Heart left ventricle (tissue), 16 donors: ENCODE measurements around the gene TBC1D7. TPM values are rescaled to one million over a fixed set of nuclear protein-coding genes. Genes with fewer than 3 reads are reported as not detected.

Experiments
- ATAC-seq, 4 donors: fragments of 200-7000 bp; cut with Tn5 transposase; one replicate each; pipeline ENCODE4 v1.9.1; 2020 to 2022; ENCODE audit warnings: moderate library complexity in 4 of 4, mild to moderate bottlenecking in 3 of 4, moderate number of reproducible peaks in 1 of 4
- DNase-seq, 5 donors: peaks; one replicate each; pipeline ENCODE4 v3.0.0-alpha.2; 2020
- H3K27ac ChIP-seq, 12 donors: fragments of 200-600 bp; sonication (generic) in 4 of 12; one replicate each; pipeline versions ENCODE4 v1.5.0 to v1.8.0; 2016 to 2022; ENCODE audit warnings: mild to moderate bottlenecking in 2 of 12
- H3K27me3 ChIP-seq, 9 donors: fragments of 200-600 bp; sonication (generic) in 2 of 9; one replicate each; pipeline versions ENCODE4 v1.5.1 to v1.8.0; 2016 to 2022; ENCODE audit warnings: mild to moderate bottlenecking in 3 of 9
- H3K36me3 ChIP-seq, 9 donors: fragments of 200-600 bp; sonication (generic) in 2 of 9; one replicate each; pipeline versions ENCODE4 v1.5.0 to v1.8.0; 2018 to 2022; ENCODE audit warnings: mild to moderate bottlenecking in 2 of 9
- H3K4me1 ChIP-seq, 12 donors: fragments of 200-600 bp; sonication (generic) in 4 of 12; one replicate each; pipeline versions ENCODE4 v1.5.0 to v1.8.0; 2016 to 2022; ENCODE audit warnings: mild to moderate bottlenecking in 3 of 12
- H3K4me3 ChIP-seq, 12 donors: fragments of 200-600 bp; sonication (generic) in 4 of 12; one replicate each; pipeline versions ENCODE4 v1.5.0 to v1.8.0; 2017 to 2022; ENCODE audit warnings: mild to moderate bottlenecking in 9 of 12, moderate library complexity in 4 of 12
- H3K9me3 ChIP-seq, 12 donors: fragments of 200-600 bp; sonication (generic) in 4 of 12; one replicate each; pipeline versions ENCODE4 v1.5.0 to v1.8.0; 2016 to 2022; ENCODE audit warnings: mild to moderate bottlenecking in 1 of 12
- CTCF ChIP-seq, 12 donors: fragments of 200-600 bp; sonication (generic) in 4 of 12; IDR thresholded peaks; one replicate each; pipeline versions ENCODE4 v1.5.0 to v1.8.0; 2018 to 2022; ENCODE audit warnings: antibody characterized with exemption in 12 of 12, mild to moderate bottlenecking in 5 of 12
- POLR2A ChIP-seq, 2 donors: fragments of 450-650 bp; IDR thresholded peaks; one replicate each; pipeline ENCODE4 v1.6.1; 2017; ENCODE audit warnings: antibody characterized with exemption in 2 of 2, mild to moderate bottlenecking in 2 of 2, moderate library complexity in 2 of 2
- WGBS, 4 donors: extraction: QIAGEN DNeasy Blood & Tissue Kit in 2 of 4; methylation state at CpG; one replicate each; pipeline versions ENCODE4 v1.1.5 to v1.1.7; 2013 to 2018; 5-methylcytosine and 5-hydroxymethylcytosine counted together
- intact Hi-C, 10 donors: fragments of 100-400 bp; cut with DNase I; formaldehyde crosslinking; loops; one replicate each; pipeline versions ENCODE4 v1.11.1 to v1.14.2; 2022
- polyA plus RNA-seq, 2 donors: library from polyadenylated mRNA; stranded (reverse); fragments of 200-250 nt; gene quantifications; one replicate each; pipeline ENCODE4 v1.2.3, GENCODE V29; 2013
- total RNA-seq, 9 donors: library from RNA; depleted of rRNA in 2 of 9; stranded (reverse); fragments of >200 nt in 2 of 9; fragmentation: NEBNext Ultra II Directional in 3 of 9; extraction: Animal tissue kit (Norgen Biotek cat#: 25700) in 3 of 9; gene quantifications; one replicate each; pipeline versions ENCODE4 v1.1.0 to v1.2.4, GENCODE V29; 2016 to 2023
- donor health status: ischemic (EF 13 %, LVEDD 7.1; RV severe dilation, severe dysfunction).
- donor health status: healthy with polysubstance abuse.
- donor health status: DM: no; HTN: yes; CAD: no.
- donor health status: DM: no; HTN: no; CAD: no.
- donor health status: ischemic (EF 25% LVEDD 6.9; RV normal size, moderate dysfunction).
- donor health status: ischemic (EF 25% LVEDD 5.7; RV mildly dilated, moderate dysfunction).
- donor health status: healthy.
- donor health status: DM: yes; HTN: yes; CAD: no.
- donor health status: ischemic (EF 35%, LVEDD 5.7; RV mildly dilated, moderate dysfunction).
- donor health status: nonischemic (EF 11% LVEDD 7.7; RV severe dilation, severe dysfunction).
- donor health status: DM: yes; HTN: yes; CAD: no.
- donor health status: PGD.
- donor health status: ischemic (EF 29% LVEDD 5.4; RV normal size, mild dysfunction).
- donor health status: nonischemic (EF 23%, LVEDD 6.1; RV moderate dilation, normal function).

The TBC1D7 gene
- total and polyA plus RNA-seq, 11 donors, result 17.0 to 31.9 (median 22.9) TPM

GRCh38 chr6:13354331-13355042, 26.1 kb upstream of the TBC1D7 start:
- ATAC-seq (peak in 3 of 4 donors; percentile 18 to 54 (median 38)), DNase-seq (no peak)
- intact Hi-C loops, result loop anchor here in 2 of 10 donors (5.0 to 10.0 kb wide), 2 partner anchors 50 to 53 kb away; no protein-coding TSS in a partner anchor
- H3K9me3 ChIP-seq, result peaks cover 0 to 3% (median 0%) of the 10 kb centered on the region in 12 donors
- H3K36me3 ChIP-seq, result no peaks in the 10 kb centered on the region
- H3K27ac ChIP-seq, result peak overlapping the region in 11 of 12 donors; percentile 1 to 77 (median 46)
- H3K4me1 ChIP-seq, result peaks cover 9 to 54% (median 33%) of the 10 kb centered on the region in 12 donors
- H3K27me3 ChIP-seq, result no peaks in the 10 kb centered on the region
- no peak overlapping the region for H3K4me3 ChIP-seq
- 56 to 71% (median 58%) methylated on average over 13 of the region's 13 CpGs for WGBS, 4 donors
- TF ChIP-seq CTCF (IDR thresholded peaks at IDR 0.05), result no peak
- no peak for TF ChIP-seq POLR2A (IDR thresholded peaks at IDR 0.05)

GRCh38 chr6:13352165-13352564, 23.8 kb upstream of the TBC1D7 start:
- intact Hi-C loops, result loop anchor here in 1 of 10 donors (10.0 kb wide), 1 partner anchor 53 kb away; no protein-coding TSS in a partner anchor
- WGBS, 4 donors, result 95 to 96% (median 96%) methylated on average over 9 of the region's 9 CpGs
- H3K4me3 ChIP-seq, result no peak overlapping the region
- H3K9me3 ChIP-seq, result peaks cover 0 to 3% (median 0%) of the 10 kb centered on the region in 12 donors
- H3K36me3 ChIP-seq, result no peaks in the 10 kb centered on the region
- H3K4me1 ChIP-seq, result peaks cover 6 to 39% (median 26%) of the 10 kb centered on the region in 12 donors
- no peak overlapping the region for H3K27ac ChIP-seq
- ATAC-seq (no peak), DNase-seq (no peak)
- TF ChIP-seq CTCF (IDR thresholded peaks at IDR 0.05) (no peak), POLR2A (IDR thresholded peaks at IDR 0.05) (no peak)
- H3K27me3 ChIP-seq, result no peaks in the 10 kb centered on the region

- Histone ChIP-seq H3K4me1 (peaks cover 6 to 38% (median 25%) of the 10 kb centered on the region in 12 donors), H3K36me3 (no peaks in the 10 kb centered on the region), H3K9me3 (peaks cover 0 to 3% (median 0%) of the 10 kb centered on the region in 12 donors), H3K27me3 (no peaks in the 10 kb centered on the region), H3K27ac (no peak overlapping the region), H3K4me3 (no peak overlapping the region)
- intact Hi-C loops, result loop anchor here in 1 of 10 donors (10.0 kb wide), 1 partner anchor 54 kb away; no protein-coding TSS in a partner anchor
- DNase-seq (no peak), ATAC-seq (no peak)
- no peak for TF ChIP-seq CTCF (IDR thresholded peaks at IDR 0.05)
- TF ChIP-seq POLR2A (IDR thresholded peaks at IDR 0.05), result no peak
- WGBS, 4 donors, result 85 to 87% (median 86%) methylated on average over 12 of the region's 12 CpGs
These were observed 22.9 kb upstream of the TBC1D7 start for GRCh38 chr6:13351271-13351670.

GRCh38 chr6:13349811-13350506, 21.6 kb upstream of the TBC1D7 start:
- intact Hi-C loops, result loop anchor here in 1 of 10 donors (10.0 kb wide), 1 partner anchor 55 kb away; no protein-coding TSS in a partner anchor
- H3K36me3 ChIP-seq, result no peaks in the 10 kb centered on the region
- H3K4me3 ChIP-seq, result no peak overlapping the region
- ATAC-seq (peak; percentile 40 to 61 (median 45)), DNase-seq (no peak)
- no peaks in the 10 kb centered on the region for H3K27me3 ChIP-seq
- WGBS, 4 donors, result 66 to 72% (median 71%) methylated on average over 8 of the region's 8 CpGs
- peaks cover 0 to 3% (median 0%) of the 10 kb centered on the region in 12 donors for H3K9me3 ChIP-seq
- H3K4me1 ChIP-seq, result peaks cover 0 to 25% (median 15%) of the 10 kb centered on the region in 12 donors
- peak overlapping the region in 5 of 12 donors; percentile 15 to 64 (median 50) for H3K27ac ChIP-seq
- TF ChIP-seq POLR2A (IDR thresholded peaks at IDR 0.05), result no peak
- no peak for TF ChIP-seq CTCF (IDR thresholded peaks at IDR 0.05)
